ENCODE measurements around the gene DONSON. TPM values are rescaled to one million over a fixed set of nuclear protein-coding genes. Genes with fewer than 3 reads are reported as not detected.

The DONSON gene
- total and polyA plus RNA-seq, 2 of the 8 experiments (the other 6 are each of a cell fraction or from before 2014, with no cell fraction given), result 21.9 to 32.5 TPM

DNA sequence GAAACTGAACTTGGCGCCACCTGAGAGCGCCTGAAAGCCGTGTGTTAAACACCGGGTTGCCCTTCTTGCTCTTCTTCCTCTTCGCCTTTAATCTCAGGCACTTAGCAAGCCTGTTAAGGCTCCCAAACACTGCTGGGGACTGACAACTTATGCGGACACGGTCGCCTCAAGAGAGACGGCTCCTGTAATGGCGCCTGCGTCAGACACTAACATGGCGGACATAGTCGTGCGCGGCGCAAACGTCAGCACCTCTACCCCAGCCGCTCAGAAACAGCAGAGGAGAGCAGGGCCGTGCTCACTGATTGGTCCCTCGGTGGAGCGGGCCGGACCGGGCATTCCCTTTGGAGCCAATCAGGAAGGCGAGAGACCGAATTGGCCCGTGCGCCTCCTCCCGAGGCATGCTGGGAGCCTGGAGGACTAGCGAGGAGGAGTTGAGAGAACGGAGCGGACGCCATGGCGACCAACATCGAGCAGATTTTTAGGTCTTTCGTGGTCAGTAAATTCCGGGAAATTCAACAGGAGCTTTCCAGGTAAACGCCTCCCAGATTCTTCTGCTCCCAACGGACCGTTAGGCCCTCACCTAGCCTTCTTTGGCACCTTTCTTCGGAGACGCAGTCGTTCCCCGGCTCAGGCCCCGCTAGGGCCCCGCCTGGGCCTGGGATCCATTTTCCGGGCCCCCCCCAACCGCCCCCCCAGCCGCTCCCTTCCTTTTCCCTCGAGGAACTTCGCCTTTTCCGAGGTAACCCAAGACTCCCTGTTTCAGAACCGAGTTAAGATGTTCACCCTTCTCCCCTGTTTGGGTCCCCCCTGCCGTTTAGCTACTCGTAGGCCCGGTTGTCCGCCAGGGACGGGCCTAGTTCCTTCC lies 45.6 kb downstream of the DONSON start, which contains the start of gene SON (continued):
- TF ChIP-seq TAF1 (IDR thresholded peaks at IDR 0.05; ENCODE audit: low read depth, low read length) (peak; percentile 90), RBBP5 (IDR thresholded peaks at IDR 0.05; ENCODE audit: borderline replicate concordance, low read depth, low read length) (peak; percentile 40; the same call in 1 of the 2 replicates), CHD2 (IDR thresholded peaks at IDR 0.05; ENCODE audit: low read length) (peak; percentile 67)
- TF ChIP-seq, protein P1, sequence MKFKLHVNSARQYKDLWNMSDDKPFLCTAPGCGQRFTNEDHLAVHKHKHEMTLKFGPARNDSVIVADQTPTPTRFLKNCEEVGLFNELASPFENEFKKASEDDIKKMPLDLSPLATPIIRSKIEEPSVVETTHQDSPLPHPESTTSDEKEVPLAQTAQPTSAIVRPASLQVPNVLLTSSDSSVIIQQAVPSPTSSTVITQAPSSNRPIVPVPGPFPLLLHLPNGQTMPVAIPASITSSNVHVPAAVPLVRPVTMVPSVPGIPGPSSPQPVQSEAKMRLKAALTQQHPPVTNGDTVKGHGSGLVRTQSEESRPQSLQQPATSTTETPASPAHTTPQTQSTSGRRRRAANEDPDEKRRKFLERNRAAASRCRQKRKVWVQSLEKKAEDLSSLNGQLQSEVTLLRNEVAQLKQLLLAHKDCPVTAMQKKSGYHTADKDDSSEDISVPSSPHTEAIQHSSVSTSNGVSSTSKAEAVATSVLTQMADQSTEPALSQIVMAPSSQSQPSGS (IDR thresholded peaks at IDR 0.05; ENCODE audit: low read length), result peak; percentile 84
